Mesenchymal stem cell (in vitro differentiated cells and primary cell): Measurements from ENCODE around the gene NRXN3.

Source experiments
- DNase-seq: peaks from one replicate; pipeline ENCODE4 v3.0.0-alpha.2; 2013
- H2AFZ ChIP-seq: one replicate; pipeline ENCODE4 v1.6.1; 2013; ENCODE audit warnings: low read depth, mild to moderate bottlenecking, control low read depth, inconsistent platforms, low read length, moderate library complexity
- H2AK5ac ChIP-seq: 2 replicates; pipeline ENCODE4 v1.6.1; 2013; ENCODE audit warnings: low read length, moderate library complexity, mild to moderate bottlenecking, inconsistent platforms; ENCODE audit not compliant: severe bottlenecking
- H2BK120ac ChIP-seq: one replicate; pipeline ENCODE4 v1.6.1; 2013; ENCODE audit warnings: low read depth, mild to moderate bottlenecking, inconsistent platforms, low read length, moderate library complexity
- H2BK12ac ChIP-seq, 2 experiments: one replicate each; pipeline ENCODE4 v1.6.1; 2013; ENCODE audit warnings: inconsistent platforms in 2 of 2, low read length in 2 of 2, mild to moderate bottlenecking in 2 of 2, moderate library complexity in 2 of 2, control low read depth in 1 of 2
- H2BK15ac ChIP-seq: one replicate; pipeline ENCODE4 v1.6.1; 2013; ENCODE audit warnings: mild to moderate bottlenecking, low read depth, inconsistent platforms; ENCODE audit not compliant: poor library complexity, severe bottlenecking
- H2BK5ac ChIP-seq: 2 replicates; pipeline ENCODE4 v1.6.1; 2013; ENCODE audit warnings: low read depth, mild to moderate bottlenecking, low read length, control low read depth, inconsistent platforms; ENCODE audit not compliant: poor library complexity, severe bottlenecking
- H3K14ac ChIP-seq, 2 experiments: one replicate each; pipeline ENCODE4 v1.6.1; 2013; ENCODE audit warnings: inconsistent platforms in 2 of 2, low read length in 2 of 2, control low read depth in 1 of 2, mild to moderate bottlenecking in 1 of 2, moderate library complexity in 1 of 2
- H3K18ac ChIP-seq, 2 experiments: one replicate each; pipeline ENCODE4 v1.6.1; 2013; ENCODE audit warnings: inconsistent platforms in 2 of 2, low read length in 2 of 2, control low read depth in 1 of 2, low read depth in 1 of 2, mild to moderate bottlenecking in 1 of 2
- H3K23ac ChIP-seq, 2 experiments: one replicate each; pipeline ENCODE4 v1.6.1; 2013; ENCODE audit warnings: inconsistent platforms in 2 of 2, low read length in 2 of 2, mild to moderate bottlenecking in 2 of 2, moderate library complexity in 2 of 2, control low read depth in 1 of 2
- H3K27ac ChIP-seq: 2 replicates; pipeline ENCODE4 v1.5.1; 2013; ENCODE audit warnings: mild to moderate bottlenecking, moderate library complexity, low read length, control low read depth, inconsistent platforms; ENCODE audit not compliant: poor library complexity, severe bottlenecking
- H3K27me3 ChIP-seq, 2 experiments: 2 replicates each; pipeline versions ENCODE4 v1.6.1 to v1.7.0; 2013; ENCODE audit warnings: low read length in 2 of 2, mild to moderate bottlenecking in 2 of 2, moderate library complexity in 2 of 2, control low read depth in 1 of 2, inconsistent platforms in 1 of 2; ENCODE audit not compliant: control insufficient read depth in 1 of 2, insufficient read depth in 1 of 2
- H3K36me3 ChIP-seq, 2 experiments: 2 replicates each; pipeline versions ENCODE4 v1.6.1 to v1.7.0; 2013; ENCODE audit warnings: low read length in 2 of 2, control low read depth in 1 of 2, inconsistent platforms in 1 of 2, low read depth in 1 of 2, mild to moderate bottlenecking in 1 of 2; ENCODE audit not compliant: insufficient read depth in 2 of 2, control insufficient read depth in 1 of 2
- H3K4ac ChIP-seq, 2 experiments: one replicate each; pipeline ENCODE4 v1.6.1; 2013; ENCODE audit warnings: inconsistent platforms in 2 of 2, low read length in 2 of 2, mild to moderate bottlenecking in 2 of 2, moderate library complexity in 2 of 2, control low read depth in 1 of 2, low read depth in 1 of 2
- H3K4me1 ChIP-seq: 2 replicates; pipeline ENCODE4 v1.6.1; 2013; ENCODE audit warnings: low read depth, low read length, control low read depth; ENCODE audit not compliant: control insufficient read depth, insufficient read depth
- H3K4me2 ChIP-seq: 2 replicates; pipeline ENCODE4 v1.6.1; 2013; ENCODE audit warnings: low read length, mild to moderate bottlenecking, inconsistent platforms; ENCODE audit not compliant: poor library complexity, severe bottlenecking
- H3K4me3 ChIP-seq, 2 experiments: 2 replicates each; pipeline versions ENCODE4 v1.5.1 to v1.7.0; 2013; ENCODE audit warnings: low read length in 2 of 2, mild to moderate bottlenecking in 2 of 2, control low read depth in 1 of 2, low read depth in 1 of 2; ENCODE audit not compliant: insufficient read depth in 1 of 2
- H3K79me1 ChIP-seq: replicated peaks from 2 replicates; pipeline ENCODE4 v1.6.1; 2013; ENCODE audit warnings: mild to moderate bottlenecking, control low read depth, low read length, inconsistent platforms; ENCODE audit not compliant: poor library complexity, severe bottlenecking
- H3K9ac ChIP-seq: 2 replicates; pipeline ENCODE4 v1.7.0; 2013; ENCODE audit warnings: mild to moderate bottlenecking, low read length, moderate library complexity
- H3K9me3 ChIP-seq: 2 replicates; pipeline ENCODE4 v1.7.0; 2013; ENCODE audit warnings: mild to moderate bottlenecking, low read length; ENCODE audit not compliant: control insufficient read depth
- H4K8ac ChIP-seq: one replicate; pipeline ENCODE4 v1.6.1; 2013; ENCODE audit warnings: inconsistent platforms, mild to moderate bottlenecking, low read length, moderate library complexity
- H4K91ac ChIP-seq: one replicate; pipeline ENCODE4 v1.6.1; 2013; ENCODE audit warnings: mild to moderate bottlenecking, low read length, inconsistent platforms
- WGBS: methylation state at CpG from one replicate; pipeline ENCODE4 v1.1.7; 2013; ENCODE audit warnings: mixed read lengths; 5-methylcytosine and 5-hydroxymethylcytosine counted together

NRXN3 gene

GRCh38 chr14:79037593-79037992 is 867.4 kb downstream of the NRXN3 start:
- H3K18ac ChIP-seq, result no peak overlapping the region
- H2BK120ac ChIP-seq, result no peak overlapping the region
- H2BK5ac ChIP-seq, result no peak overlapping the region
- H4K91ac ChIP-seq, result no peak overlapping the region
- no peak overlapping the region for H4K8ac ChIP-seq
- peaks cover 6% of the 10 kb centered on the region for H3K9me3 ChIP-seq
- H3K79me1 ChIP-seq, result no peaks in the 10 kb centered on the region
- H3K9ac ChIP-seq, result no peak overlapping the region
- no peak overlapping the region for H3K4me3 ChIP-seq
- no peak overlapping the region for H3K4ac ChIP-seq
- H2AK5ac ChIP-seq, result no peak overlapping the region
- WGBS, result 86% methylated on average over 7 of the region's 7 CpGs
- no peak overlapping the region for H3K23ac ChIP-seq
- no peak overlapping the region for H3K27ac ChIP-seq
- no peak overlapping the region for H2BK12ac ChIP-seq
- no peak for DNase-seq
- no peaks in the 10 kb centered on the region for H3K4me1 ChIP-seq
- no peaks in the 10 kb centered on the region for H3K36me3 ChIP-seq
- no peak overlapping the region for H2BK15ac ChIP-seq
- no peak overlapping the region for H2AFZ ChIP-seq
- H3K27me3 ChIP-seq, result no peaks in the 10 kb centered on the region
- no peak overlapping the region for H3K14ac ChIP-seq
- H3K4me2 ChIP-seq, result no peak overlapping the region

- H3K14ac ChIP-seq, result no peak overlapping the region
- no peaks in the 10 kb centered on the region for H3K36me3 ChIP-seq
- no peak overlapping the region for H2BK12ac ChIP-seq
- WGBS, result 100% methylated on average over 1 of the region's 1 CpG
- no peak overlapping the region for H3K4ac ChIP-seq
- no peak overlapping the region for H3K23ac ChIP-seq
- DNase-seq, result no peak
- H3K27ac ChIP-seq, result no peak overlapping the region
- no peak overlapping the region for H2AK5ac ChIP-seq
- H4K91ac ChIP-seq, result no peak overlapping the region
- H3K4me1 ChIP-seq, result peaks cover 2% of the 10 kb centered on the region
- no peak overlapping the region for H2AFZ ChIP-seq
- H3K4me3 ChIP-seq, result no peak overlapping the region
- no peak overlapping the region for H2BK15ac ChIP-seq
- H3K27me3 ChIP-seq, result no peaks in the 10 kb centered on the region
- no peak overlapping the region for H4K8ac ChIP-seq
- H3K79me1 ChIP-seq, result no peaks in the 10 kb centered on the region
- H2BK120ac ChIP-seq, result no peak overlapping the region
- no peak overlapping the region for H2BK5ac ChIP-seq
- H3K18ac ChIP-seq, result no peak overlapping the region
- H3K9me3 ChIP-seq, result peaks cover 6% of the 10 kb centered on the region
- H3K4me2 ChIP-seq, result no peak overlapping the region
- H3K9ac ChIP-seq, result no peak overlapping the region
These were observed 870.6 kb downstream of the NRXN3 start for GRCh38 chr14:79040790-79041189.

DNA sequence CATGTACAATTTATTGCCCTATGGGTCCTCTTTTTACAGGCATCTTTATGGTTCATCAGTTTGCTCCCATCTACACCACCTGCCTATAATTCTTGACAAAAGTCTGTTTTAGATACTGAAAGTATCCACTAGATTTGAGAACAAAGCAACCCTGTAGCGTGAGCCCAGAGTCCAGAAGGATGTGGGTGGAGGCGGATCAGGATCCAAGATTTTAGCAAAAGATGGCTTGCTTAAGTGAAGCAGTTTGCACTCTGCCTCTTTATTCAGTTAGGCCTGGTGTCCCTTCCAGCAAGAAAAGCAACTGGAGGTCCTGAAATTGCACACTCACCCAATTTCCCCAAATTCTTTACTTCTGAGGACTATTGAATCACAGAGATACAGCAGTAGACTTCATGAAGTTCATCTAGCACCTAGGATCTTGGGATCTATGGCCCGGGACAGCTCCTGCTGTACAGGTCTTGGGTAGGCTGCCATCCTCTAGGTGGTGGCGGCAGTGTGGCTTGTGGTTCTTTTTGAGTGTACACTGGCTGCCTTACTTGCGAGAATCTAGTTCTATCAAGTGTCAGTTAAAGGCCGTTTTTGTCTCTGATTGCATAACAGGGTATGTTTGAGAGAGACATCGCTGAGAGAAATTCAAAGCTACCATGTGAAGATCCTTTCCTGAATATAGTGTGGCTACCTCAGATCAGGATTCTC is 873.2 kb downstream of the NRXN3 start:
- Histone ChIP-seq H3K4me2 (no peak overlapping the region), H3K9ac (no peak overlapping the region), H3K4me1 (peaks cover 2% of the 10 kb centered on the region), H3K23ac (no peak overlapping the region), H3K14ac (no peak overlapping the region), H3K4ac (no peak overlapping the region), H3K4me3 (no peak overlapping the region), H2BK120ac (no peak overlapping the region), H2BK12ac (no peak overlapping the region), H3K27me3 (no peaks in the 10 kb centered on the region), H3K79me1 (no peaks in the 10 kb centered on the region), H4K91ac (no peak overlapping the region), H2BK15ac (no peak overlapping the region), H4K8ac (no peak overlapping the region), H2AK5ac (no peak overlapping the region), H3K27ac (no peak overlapping the region), H2BK5ac (no peak overlapping the region), H2AFZ (no peak overlapping the region), H3K9me3 (peaks cover 6% of the 10 kb centered on the region), H3K36me3 (no peaks in the 10 kb centered on the region), H3K18ac (no peak overlapping the region)
- no peak for DNase-seq
- WGBS, result 96% methylated on average over 7 of the region's 7 CpGs

- no peaks in the 10 kb centered on the region for H3K36me3 ChIP-seq
- H2BK5ac ChIP-seq, result no peak overlapping the region
- no peak overlapping the region for H3K18ac ChIP-seq
- H3K27ac ChIP-seq, result no peak overlapping the region
- no peak overlapping the region for H3K4me3 ChIP-seq
- H4K8ac ChIP-seq, result no peak overlapping the region
- H2AK5ac ChIP-seq, result no peak overlapping the region
- H3K79me1 ChIP-seq, result no peaks in the 10 kb centered on the region
- H3K4me2 ChIP-seq, result no peak overlapping the region
- H3K23ac ChIP-seq, result no peak overlapping the region
- WGBS, result 40% methylated on average over 7 of the region's 8 CpGs
- DNase-seq, result peak; percentile 51
- no peak overlapping the region for H2AFZ ChIP-seq
- no peak overlapping the region for H2BK12ac ChIP-seq
- H3K9ac ChIP-seq, result no peak overlapping the region
- no peaks in the 10 kb centered on the region for H3K27me3 ChIP-seq
- H3K14ac ChIP-seq, result no peak overlapping the region
- no peak overlapping the region for H3K4ac ChIP-seq
- peaks cover 6% of the 10 kb centered on the region for H3K9me3 ChIP-seq
- peaks cover 2% of the 10 kb centered on the region for H3K4me1 ChIP-seq
- H2BK120ac ChIP-seq, result no peak overlapping the region
- H4K91ac ChIP-seq, result no peak overlapping the region
- H2BK15ac ChIP-seq, result no peak overlapping the region
These were observed 874.9 kb downstream of the NRXN3 start for GRCh38 chr14:79044894-79045624.
